ENCODE results near the gene CCDC102A. TPM values are rescaled to one million over a fixed set of nuclear protein-coding genes. Genes with fewer than 3 reads are reported as not detected.

The CCDC102A gene
- total RNA-seq, 4 donors from 2014 or later: 1.7 to 10.7 (median 2.5) TPM

DNA sequence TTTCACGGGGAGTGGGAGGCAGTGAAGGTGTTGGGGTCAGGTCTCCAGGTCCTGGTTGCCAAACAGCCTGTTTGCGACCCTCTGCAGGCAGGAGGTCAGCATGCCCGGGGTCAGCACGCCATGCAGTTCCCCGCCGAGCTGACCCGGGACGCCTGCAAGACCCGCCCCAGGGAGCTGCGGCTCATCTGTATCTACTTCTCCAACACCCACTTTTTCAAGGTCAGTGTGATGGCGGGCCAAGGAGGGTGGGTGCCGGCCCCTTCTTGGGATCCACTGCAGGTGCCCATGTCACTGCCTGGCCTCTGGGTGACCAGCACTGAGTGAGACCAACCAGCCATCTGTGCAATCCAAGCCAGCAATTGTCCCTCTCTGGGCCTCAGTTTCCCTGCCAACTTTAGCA is 27.4 kb upstream of the CCDC102A start:
- Histone ChIP-seq H3K4me3 (no peak overlapping the region), H3K27me3 (no peaks in the 10 kb centered on the region), H3K27ac (no peak overlapping the region), H3K4me1 (no peaks in the 10 kb centered on the region), H3K9me3 (peaks cover 0 to 3% (median 0%) of the 10 kb centered on the region in 4 donors), H3K36me3 (no peaks in the 10 kb centered on the region)
- DNase-seq: peak in 1 of 3 donors; percentile 11
- no peak for TF ChIP-seq POLR2A (IDR thresholded peaks at IDR 0.05)
- no peak for TF ChIP-seq CTCF (IDR thresholded peaks at IDR 0.05)

DNA sequence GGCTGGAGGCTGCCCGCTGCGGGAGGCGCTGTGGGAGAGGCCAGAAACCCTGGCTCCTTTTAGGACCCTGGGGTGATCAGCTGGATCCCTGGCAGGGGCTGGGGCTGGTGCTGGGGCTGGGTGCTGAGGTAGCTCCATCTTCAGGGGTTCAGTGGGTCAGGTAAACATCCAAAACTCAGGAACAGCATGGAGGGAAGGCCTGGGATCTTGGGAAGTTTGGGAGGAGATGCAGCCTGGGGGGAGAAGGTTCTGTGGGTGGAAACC is 27.0 kb upstream of the CCDC102A start:
- H3K4me1 ChIP-seq: no peaks in the 10 kb centered on the region
- H3K27ac ChIP-seq: no peak overlapping the region
- TF ChIP-seq POLR2A (IDR thresholded peaks at IDR 0.05): no peak
- TF ChIP-seq CTCF (IDR thresholded peaks at IDR 0.05): no peak
- no peaks in the 10 kb centered on the region for H3K36me3 ChIP-seq
- H3K9me3 ChIP-seq: peaks cover 0 to 3% (median 0%) of the 10 kb centered on the region in 4 donors
- H3K27me3 ChIP-seq: no peaks in the 10 kb centered on the region
- H3K4me3 ChIP-seq: no peak overlapping the region
- no peak for DNase-seq

- peaks cover 0 to 3% (median 0%) of the 10 kb centered on the region in 4 donors for H3K9me3 ChIP-seq
- H3K27me3 ChIP-seq: no peaks in the 10 kb centered on the region
- no peak for TF ChIP-seq CTCF (IDR thresholded peaks at IDR 0.05)
- no peak for TF ChIP-seq POLR2A (IDR thresholded peaks at IDR 0.05)
- no peak overlapping the region for H3K27ac ChIP-seq
- H3K4me1 ChIP-seq: no peaks in the 10 kb centered on the region
- DNase-seq: peak in 1 of 3 donors; percentile 7
- no peak overlapping the region for H3K4me3 ChIP-seq
- H3K36me3 ChIP-seq: no peaks in the 10 kb centered on the region
These were observed 26.5 kb upstream of the CCDC102A start for GRCh38 chr16:57562669-57563486.

DNA sequence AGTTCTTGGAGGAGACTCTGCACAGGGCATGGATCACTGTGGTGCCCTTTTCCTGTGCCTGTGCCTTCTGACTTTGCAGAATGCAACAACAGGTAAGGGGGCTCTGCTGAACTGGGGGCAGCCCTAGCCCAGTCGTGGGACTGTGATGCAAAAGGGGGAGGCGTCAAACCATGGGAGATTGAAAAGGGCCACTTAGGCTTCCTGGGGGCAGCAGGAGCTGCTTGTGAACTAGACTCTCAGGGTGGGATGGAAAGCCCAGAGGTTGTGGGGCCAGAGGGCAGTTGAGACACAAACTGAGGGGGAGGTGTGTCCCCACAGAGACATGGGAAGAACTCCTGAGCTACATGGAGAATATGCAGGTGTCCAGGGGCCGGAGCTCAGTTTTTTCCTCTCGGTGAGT is 25.7 kb upstream of the CCDC102A start:
- TF ChIP-seq POLR2A (IDR thresholded peaks at IDR 0.05) (no peak), CTCF (IDR thresholded peaks at IDR 0.05) (no peak)
- no peaks in the 10 kb centered on the region for H3K36me3 ChIP-seq

DNA sequence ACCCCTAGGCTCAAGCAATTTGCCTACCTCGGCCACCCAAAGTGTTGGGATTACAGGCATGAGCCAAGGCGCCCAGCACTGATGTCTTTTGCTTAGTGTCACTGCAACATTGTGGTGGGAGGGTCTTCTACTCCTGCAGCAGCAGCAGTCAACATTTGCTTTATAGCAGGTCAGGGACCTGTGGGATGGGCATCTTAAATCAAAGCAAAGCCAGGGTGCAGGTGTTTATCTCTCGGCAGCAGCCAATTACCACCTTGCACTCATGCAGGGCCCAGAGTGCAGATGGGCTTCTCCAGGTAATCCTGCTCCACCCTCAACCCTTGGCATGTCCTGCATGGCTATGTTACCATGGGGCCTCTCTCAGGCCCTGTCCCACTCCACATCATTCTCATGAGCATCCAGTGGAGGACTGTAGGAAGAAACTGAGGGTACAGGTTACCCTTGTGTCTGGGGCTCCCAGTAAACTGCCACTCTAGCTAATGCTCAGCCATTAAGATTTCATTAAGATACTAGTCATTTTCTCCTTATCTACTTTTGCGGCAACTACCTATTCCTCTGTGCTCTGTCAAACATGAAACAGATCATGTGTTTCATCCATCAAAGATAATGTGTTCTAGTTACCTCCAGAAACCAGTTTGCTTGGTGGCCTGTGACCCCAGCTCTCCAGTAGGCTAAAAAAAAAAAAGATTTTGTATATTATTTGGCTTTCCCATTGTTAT is 22.9 kb upstream of the CCDC102A start:
- no peaks in the 10 kb centered on the region for H3K36me3 ChIP-seq
- no peaks in the 10 kb centered on the region for H3K4me1 ChIP-seq
- peaks cover 0 to 3% (median 0%) of the 10 kb centered on the region in 4 donors for H3K9me3 ChIP-seq
- TF ChIP-seq CTCF (IDR thresholded peaks at IDR 0.05): no peak
- TF ChIP-seq POLR2A (IDR thresholded peaks at IDR 0.05): no peak
- H3K27ac ChIP-seq: no peak overlapping the region
- DNase-seq: no peak
- no peak overlapping the region for H3K4me3 ChIP-seq
- no peaks in the 10 kb centered on the region for H3K27me3 ChIP-seq

More for the DNA sequence above, 25.7 kb upstream of the CCDC102A start:
- Histone ChIP-seq H3K4me1 (no peaks in the 10 kb centered on the region), H3K27ac (no peak overlapping the region), H3K4me3 (no peak overlapping the region), H3K9me3 (peaks cover 0 to 3% (median 0%) of the 10 kb centered on the region in 4 donors), H3K27me3 (no peaks in the 10 kb centered on the region)
- DNase-seq: peak in 1 of 3 donors; percentile 10
